Neutrophil (primary cell): ENCODE data around the gene TLR2.

ENCODE experiments used
- H3K27ac ChIP-seq: fragments of 200-600 bp; sonication (generic); 2 replicates; pipeline ENCODE4 v1.5.1; 2016; ENCODE audit warnings: mild to moderate bottlenecking, moderate library complexity
- H3K27me3 ChIP-seq: fragments of 200-600 bp; sonication (generic); 2 replicates; pipeline ENCODE4 v1.6.0; 2016; ENCODE audit warnings: mild to moderate bottlenecking
- H3K36me3 ChIP-seq: fragments of 200-600 bp; sonication (generic); 2 replicates; pipeline ENCODE4 v1.5.1; 2017
- H3K4me1 ChIP-seq, 2 experiments: fragments of 200-600 bp in 1 of 2; sonication (generic) in 1 of 2; 1 replicate in 1 of 2; 2 replicates in 1 of 2; pipeline versions ENCODE4 v1.5.1 to v1.6.1; 2013 to 2016; ENCODE audit warnings: low read depth in 1 of 2, low read length in 1 of 2, mild to moderate bottlenecking in 1 of 2, moderate library complexity in 1 of 2; ENCODE audit not compliant: control insufficient read depth in 1 of 2, insufficient read depth in 1 of 2
- H3K4me3 ChIP-seq, 2 experiments: fragments of 200-600 bp in 1 of 2; sonication (generic) in 1 of 2; 1 replicate in 1 of 2; 2 replicates in 1 of 2; pipeline ENCODE4 v1.5.1; 2013 to 2016; ENCODE audit warnings: low read depth in 1 of 2, low read length in 1 of 2, mild to moderate bottlenecking in 1 of 2, moderate library complexity in 1 of 2
- H3K9me3 ChIP-seq: fragments of 200-600 bp; sonication (generic); 2 replicates; pipeline ENCODE4 v1.5.1; 2016
- CTCF ChIP-seq: fragments of 200-600 bp; sonication (generic); IDR thresholded peaks from 2 replicates; pipeline ENCODE4 v1.5.1; 2016; ENCODE audit warnings: antibody characterized with exemption

Gene TLR2

GRCh38 chr4:153706519-153706918, 22.4 kb downstream of the TLR2 start:
- peaks cover 15 to 28% of the 10 kb centered on the region in 2 experiments for H3K4me1 ChIP-seq
- no peak overlapping the region for H3K4me3 ChIP-seq
- no peaks in the 10 kb centered on the region for H3K9me3 ChIP-seq
- no peak for TF ChIP-seq CTCF
- H3K36me3 ChIP-seq, result peaks cover 72% of the 10 kb centered on the region
- peak overlapping the region; percentile 68 for H3K27ac ChIP-seq
- no peaks in the 10 kb centered on the region for H3K27me3 ChIP-seq

GRCh38 chr4:153710681-153711080, 26.6 kb downstream of the TLR2 start:
- no peak for TF ChIP-seq CTCF

GRCh38 chr4:153713866-153714646, 30.0 kb downstream of the TLR2 start:
- no peak overlapping the region for H3K27ac ChIP-seq
- TF ChIP-seq CTCF, result no peak
- no peaks in the 10 kb centered on the region for H3K27me3 ChIP-seq

More at GRCh38 chr4:153710681-153711080, 26.6 kb downstream of the TLR2 start:
- Histone ChIP-seq H3K4me1 (peaks cover 14 to 22% of the 10 kb centered on the region in 2 experiments), H3K27me3 (no peaks in the 10 kb centered on the region), H3K27ac (no peak overlapping the region), H3K9me3 (no peaks in the 10 kb centered on the region), H3K36me3 (peaks cover 33% of the 10 kb centered on the region), H3K4me3 (no peak overlapping the region)

GRCh38 chr4:153722036-153722435, 38.0 kb downstream of the TLR2 start:
- H3K27me3 ChIP-seq, result no peaks in the 10 kb centered on the region
- no peaks in the 10 kb centered on the region for H3K4me1 ChIP-seq
- no peak overlapping the region for H3K4me3 ChIP-seq
- no peaks in the 10 kb centered on the region for H3K36me3 ChIP-seq
- no peaks in the 10 kb centered on the region for H3K9me3 ChIP-seq
- H3K27ac ChIP-seq, result no peak overlapping the region
- TF ChIP-seq CTCF, result no peak

More at GRCh38 chr4:153713866-153714646, 30.0 kb downstream of the TLR2 start:
- no peaks in the 10 kb centered on the region for H3K4me1 ChIP-seq
- H3K4me3 ChIP-seq, result no peak overlapping the region
- no peaks in the 10 kb centered on the region for H3K9me3 ChIP-seq
- peaks cover 10% of the 10 kb centered on the region for H3K36me3 ChIP-seq

GRCh38 chr4:153724606-153725005, 40.5 kb downstream of the TLR2 start:
- no peak for TF ChIP-seq CTCF
- Histone ChIP-seq H3K27ac (no peak overlapping the region), H3K36me3 (no peaks in the 10 kb centered on the region), H3K9me3 (no peaks in the 10 kb centered on the region), H3K4me1 (no peaks in the 10 kb centered on the region), H3K27me3 (no peaks in the 10 kb centered on the region), H3K4me3 (no peak overlapping the region)
